ENCODE data around the gene KRT16.

DNA sequence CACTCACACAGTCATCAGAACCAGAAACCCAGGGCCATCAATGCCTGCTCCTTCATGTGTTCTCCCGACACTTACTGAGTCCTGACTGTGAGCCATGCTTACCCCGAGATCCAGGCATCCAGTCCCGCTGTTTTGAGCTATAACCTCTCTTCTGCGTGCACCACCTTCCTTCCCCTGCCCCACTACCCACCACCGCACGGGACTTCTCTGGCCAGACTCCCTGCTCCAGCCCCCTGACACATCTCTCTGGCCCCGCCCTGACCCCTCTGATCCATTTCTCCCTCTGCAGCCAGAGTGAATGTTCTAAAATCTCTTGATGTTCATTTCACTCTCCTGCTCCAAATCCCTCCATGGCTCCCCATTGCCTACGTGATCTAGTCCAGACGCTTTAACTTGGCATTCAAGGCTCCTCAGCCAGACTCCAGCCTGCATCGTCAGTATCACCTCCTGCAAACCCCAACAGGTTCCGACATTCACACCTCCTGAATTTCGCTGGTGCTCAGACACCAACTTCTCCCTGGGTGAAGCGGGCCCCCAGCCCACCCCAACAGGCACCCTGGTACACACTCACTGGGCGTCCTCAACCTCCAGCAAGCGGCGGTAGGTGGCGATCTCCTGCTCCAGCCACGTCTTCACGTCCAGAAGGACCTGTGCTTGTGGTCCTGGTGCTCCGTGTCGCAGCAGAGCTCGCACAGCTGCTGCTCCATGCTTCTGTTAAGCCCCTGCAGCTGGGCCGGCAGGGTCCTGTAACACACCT lies 14.9 kb upstream of the KRT16 start:
- TF ChIP-seq, protein P1, sequence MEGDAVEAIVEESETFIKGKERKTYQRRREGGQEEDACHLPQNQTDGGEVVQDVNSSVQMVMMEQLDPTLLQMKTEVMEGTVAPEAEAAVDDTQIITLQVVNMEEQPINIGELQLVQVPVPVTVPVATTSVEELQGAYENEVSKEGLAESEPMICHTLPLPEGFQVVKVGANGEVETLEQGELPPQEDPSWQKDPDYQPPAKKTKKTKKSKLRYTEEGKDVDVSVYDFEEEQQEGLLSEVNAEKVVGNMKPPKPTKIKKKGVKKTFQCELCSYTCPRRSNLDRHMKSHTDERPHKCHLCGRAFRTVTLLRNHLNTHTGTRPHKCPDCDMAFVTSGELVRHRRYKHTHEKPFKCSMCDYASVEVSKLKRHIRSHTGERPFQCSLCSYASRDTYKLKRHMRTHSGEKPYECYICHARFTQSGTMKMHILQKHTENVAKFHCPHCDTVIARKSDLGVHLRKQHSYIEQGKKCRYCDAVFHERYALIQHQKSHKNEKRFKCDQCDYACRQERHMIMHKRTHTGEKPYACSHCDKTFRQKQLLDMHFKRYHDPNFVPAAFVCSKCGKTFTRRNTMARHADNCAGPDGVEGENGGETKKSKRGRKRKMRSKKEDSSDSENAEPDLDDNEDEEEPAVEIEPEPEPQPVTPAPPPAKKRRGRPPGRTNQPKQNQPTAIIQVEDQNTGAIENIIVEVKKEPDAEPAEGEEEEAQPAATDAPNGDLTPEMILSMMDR (IDR thresholded peaks at IDR 0.05; ENCODE audit: borderline replicate concordance, extremely low read depth, low read length, poor library complexity, severe bottlenecking) = no peak
- no peak for TF ChIP-seq EZH2 (IDR thresholded peaks at IDR 0.05; ENCODE audit: borderline replicate concordance, low read depth, low read length, severe bottlenecking)
